DND-41 (cell line): Measurements from ENCODE around the gene KLK1.

Experiments
- ATAC-seq: fragments of 200-7000 bp; cut with Tn5 transposase; 3 replicates; pipeline ENCODE4 v1.9.1; 2021; ENCODE audit warnings: low read depth; ENCODE audit not compliant: insufficient read depth
- DNase-seq: peaks from one replicate; pipeline ENCODE4 v3.0.0-alpha.2; 2020
- H2AFZ ChIP-seq: 2 replicates; pipeline ENCODE4 v1.6.0; 2012; ENCODE audit warnings: low read depth, low read length
- H3K27ac ChIP-seq: 2 replicates; pipeline ENCODE4 v1.5.1; 2012; ENCODE audit warnings: low read length, inconsistent platforms
- H3K27me3 ChIP-seq: fragments of 200-600 bp; sonication (generic); 2 replicates; pipeline ENCODE4 v1.6.0; 2012; ENCODE audit warnings: low read length, mild to moderate bottlenecking, inconsistent platforms; ENCODE audit not compliant: insufficient read depth, poor library complexity
- H3K36me3 ChIP-seq: 2 replicates; pipeline ENCODE4 v1.5.1; 2012; ENCODE audit warnings: low read length, inconsistent platforms; ENCODE audit not compliant: insufficient read depth
- H3K4me1 ChIP-seq: 2 replicates; pipeline ENCODE4 v1.5.1; 2012; ENCODE audit warnings: mild to moderate bottlenecking, low read length; ENCODE audit not compliant: insufficient read depth
- H3K4me2 ChIP-seq: 2 replicates; pipeline ENCODE4 v1.6.0; 2012; ENCODE audit warnings: mild to moderate bottlenecking, moderate library complexity, low read length, inconsistent platforms; ENCODE audit not compliant: insufficient read depth
- H3K4me3 ChIP-seq, 2 experiments: fragments of 200-600 bp in 1 of 2; shearing (Covaris generic) in 1 of 2; 2 replicates each; pipeline ENCODE4 v1.5.1; 2012 to 2016; ENCODE audit warnings: inconsistent platforms in 2 of 2, low read length in 2 of 2, mild to moderate bottlenecking in 2 of 2, low read depth in 1 of 2, moderate library complexity in 1 of 2
- H3K79me2 ChIP-seq: 2 replicates; pipeline ENCODE4 v1.6.0; 2012; ENCODE audit warnings: low read length, inconsistent platforms; ENCODE audit not compliant: insufficient read depth
- H3K9ac ChIP-seq: 2 replicates; pipeline ENCODE4 v1.6.0; 2012; ENCODE audit warnings: low read depth, mild to moderate bottlenecking, inconsistent platforms, low read length, moderate library complexity
- H3K9me3 ChIP-seq: 2 replicates; pipeline ENCODE4 v1.5.1; 2012; ENCODE audit warnings: low read length, moderate library complexity, mild to moderate bottlenecking, inconsistent platforms; ENCODE audit not compliant: insufficient read depth, severe bottlenecking
- H4K20me1 ChIP-seq: 2 replicates; pipeline ENCODE4 v1.6.0; 2012; ENCODE audit warnings: low read length; ENCODE audit not compliant: insufficient read depth
- CTCF ChIP-seq: IDR thresholded peaks from 2 replicates; pipeline ENCODE4 v1.5.1; 2012; ENCODE audit warnings: borderline replicate concordance, low read length, moderate library complexity, mild to moderate bottlenecking; ENCODE audit not compliant: poor library complexity, severe bottlenecking; ENCODE audit errors: extremely low read depth
- EZH2 ChIP-seq: IDR thresholded peaks from 3 replicates; pipeline ENCODE4 v1.6.1; 2012; ENCODE audit warnings: borderline replicate concordance, low read depth, mild to moderate bottlenecking, moderate library complexity, low read length, inconsistent platforms; ENCODE audit not compliant: severe bottlenecking

Gene KLK1

DNA sequence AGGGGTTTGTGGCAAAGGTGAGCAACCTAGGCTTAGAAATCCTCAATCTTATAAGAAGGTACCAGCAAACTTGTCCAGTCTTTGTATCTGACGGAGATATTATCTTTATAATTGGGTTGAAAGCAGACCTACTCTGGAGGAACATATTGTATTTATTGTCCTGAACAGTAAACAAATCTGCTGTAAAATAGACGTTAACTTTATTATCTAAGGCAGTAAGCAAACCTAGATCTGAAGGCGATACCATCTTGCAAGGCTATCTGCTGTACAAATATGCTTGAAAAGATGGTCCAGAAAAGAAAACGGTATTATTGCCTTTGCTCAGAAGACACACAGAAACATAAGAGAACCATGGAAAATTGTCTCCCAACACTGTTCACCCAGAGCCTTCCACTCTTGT, 45.9 kb upstream of the KLK1 start:
- peaks cover 28% of the 10 kb centered on the region for H3K27me3 ChIP-seq
- H3K4me3 ChIP-seq, result no peak overlapping the region
- no peak for TF ChIP-seq EZH2
- no peak for TF ChIP-seq CTCF
- no peak for DNase-seq
- ATAC-seq, result no peak
- H3K9ac ChIP-seq, result no peak overlapping the region
- no peak overlapping the region for H3K4me2 ChIP-seq
- no peaks in the 10 kb centered on the region for H3K9me3 ChIP-seq
- H3K27ac ChIP-seq, result no peak overlapping the region
- H3K4me1 ChIP-seq, result no peaks in the 10 kb centered on the region
- H2AFZ ChIP-seq, result no peak overlapping the region
- H4K20me1 ChIP-seq, result no peaks in the 10 kb centered on the region
- H3K36me3 ChIP-seq, result no peaks in the 10 kb centered on the region
- H3K79me2 ChIP-seq, result no peaks in the 10 kb centered on the region

DNA sequence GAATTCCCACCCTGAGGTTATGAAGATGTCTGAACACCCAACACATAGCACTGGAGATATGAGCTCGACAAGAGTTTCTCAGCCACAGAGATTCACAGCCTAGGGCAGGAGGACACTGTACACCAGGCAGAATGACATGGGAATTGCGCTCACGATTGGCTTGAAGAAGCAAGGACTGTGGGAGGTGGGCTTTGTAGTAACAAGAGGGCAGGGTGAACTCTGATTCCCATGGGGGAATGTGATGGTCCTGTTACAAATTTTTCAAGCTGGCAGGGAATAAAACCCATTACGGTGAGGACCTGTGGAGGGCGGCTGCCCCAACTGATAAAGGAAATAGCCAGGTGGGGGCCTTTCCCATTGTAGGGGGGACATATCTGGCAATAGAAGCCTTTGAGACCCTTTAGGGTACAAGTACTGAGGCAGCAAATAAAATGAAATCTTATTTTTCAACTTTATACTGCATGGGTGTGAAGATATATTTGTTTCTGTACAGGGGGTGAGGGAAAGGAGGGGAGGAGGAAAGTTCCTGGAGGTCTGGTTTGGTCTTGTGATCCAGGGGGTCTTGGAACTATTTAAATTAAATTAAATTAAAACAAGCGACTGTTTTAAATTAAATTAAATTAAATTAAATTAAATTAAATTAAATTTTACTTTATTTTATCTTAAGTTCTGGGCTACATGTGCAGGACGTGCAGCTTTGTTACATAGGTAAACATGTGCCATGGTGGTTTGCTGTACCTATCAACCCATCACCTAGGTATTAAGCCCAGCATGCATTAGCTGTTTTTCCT, 38.1 kb upstream of the KLK1 start:
- Histone ChIP-seq H3K9me3 (peaks cover 6% of the 10 kb centered on the region), H3K27ac (no peak overlapping the region), H2AFZ (no peak overlapping the region), H3K4me1 (no peaks in the 10 kb centered on the region), H3K36me3 (no peaks in the 10 kb centered on the region), H3K27me3 (peaks cover 9% of the 10 kb centered on the region), H3K4me3 (no peak overlapping the region), H3K79me2 (no peaks in the 10 kb centered on the region), H3K4me2 (no peak overlapping the region), H4K20me1 (no peaks in the 10 kb centered on the region), H3K9ac (no peak overlapping the region)
- TF ChIP-seq EZH2, result no peak
- no peak for TF ChIP-seq CTCF
- DNase-seq (no peak), ATAC-seq (no peak)

DNA sequence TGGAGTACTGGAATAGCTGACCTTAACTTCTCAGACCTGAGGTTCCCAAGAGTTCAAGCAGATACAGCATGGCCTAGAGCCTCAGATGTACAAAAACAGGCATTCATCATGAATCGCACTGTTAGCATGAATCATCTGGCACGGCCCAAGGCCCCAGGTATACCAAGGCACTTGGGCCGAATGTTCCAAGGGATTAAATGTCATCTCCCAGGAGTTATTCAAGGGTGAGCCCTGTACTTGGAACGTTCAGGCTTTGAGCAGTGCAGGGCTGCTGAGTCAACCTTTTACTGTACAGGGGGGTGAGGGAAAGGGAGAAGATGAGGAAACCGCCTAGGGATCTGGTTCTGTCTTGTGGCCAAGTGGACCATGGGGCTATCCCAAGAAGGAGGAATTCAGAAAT, 37.4 kb upstream of the KLK1 start:
- ATAC-seq, result no peak
- no peak overlapping the region for H3K4me3 ChIP-seq
- TF ChIP-seq EZH2 (no peak), CTCF (no peak)

DNA sequence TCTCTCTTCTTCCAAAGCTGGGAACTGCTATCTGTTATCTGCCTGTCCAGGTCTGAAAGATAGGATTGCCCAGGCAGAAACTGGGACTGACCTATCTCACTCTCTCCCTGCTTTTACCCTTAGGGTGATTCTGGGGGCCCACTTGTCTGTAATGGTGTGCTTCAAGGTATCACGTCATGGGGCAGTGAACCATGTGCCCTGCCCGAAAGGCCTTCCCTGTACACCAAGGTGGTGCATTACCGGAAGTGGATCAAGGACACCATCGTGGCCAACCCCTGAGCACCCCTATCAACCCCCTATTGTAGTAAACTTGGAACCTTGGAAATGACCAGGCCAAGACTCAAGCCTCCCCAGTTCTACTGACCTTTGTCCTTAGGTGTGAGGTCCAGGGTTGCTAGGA, 36.3 kb upstream of the KLK1 start:
- no peaks in the 10 kb centered on the region for H3K36me3 ChIP-seq
- no peak for ATAC-seq
- H3K4me3 ChIP-seq, result no peak overlapping the region
- H3K4me2 ChIP-seq, result no peak overlapping the region
- peaks cover 6% of the 10 kb centered on the region for H3K9me3 ChIP-seq
- H2AFZ ChIP-seq, result no peak overlapping the region
- no peak overlapping the region for H3K27ac ChIP-seq
- TF ChIP-seq EZH2, result no peak
- no peaks in the 10 kb centered on the region for H3K79me2 ChIP-seq
- H3K9ac ChIP-seq, result no peak overlapping the region
- no peaks in the 10 kb centered on the region for H4K20me1 ChIP-seq
- peaks cover 2% of the 10 kb centered on the region for H3K27me3 ChIP-seq
- no peak for DNase-seq
- no peaks in the 10 kb centered on the region for H3K4me1 ChIP-seq

More for the DNA sequence above, 37.4 kb upstream of the KLK1 start:
- Histone ChIP-seq H3K4me1 (no peaks in the 10 kb centered on the region), H3K79me2 (no peaks in the 10 kb centered on the region), H3K9me3 (peaks cover 6% of the 10 kb centered on the region), H3K4me2 (no peak overlapping the region), H2AFZ (no peak overlapping the region), H4K20me1 (no peaks in the 10 kb centered on the region), H3K9ac (no peak overlapping the region), H3K27ac (no peak overlapping the region), H3K27me3 (peaks cover 4% of the 10 kb centered on the region), H3K36me3 (no peaks in the 10 kb centered on the region)
- DNase-seq, result no peak
